ENCODE data around the gene C5.

GRCh38 chr9:120934281-120934680 is 115.8 kb downstream of the C5 start:
- no peak for TF ChIP-seq POLR2A (IDR thresholded peaks at IDR 0.05)
- TF ChIP-seq, protein P1, sequence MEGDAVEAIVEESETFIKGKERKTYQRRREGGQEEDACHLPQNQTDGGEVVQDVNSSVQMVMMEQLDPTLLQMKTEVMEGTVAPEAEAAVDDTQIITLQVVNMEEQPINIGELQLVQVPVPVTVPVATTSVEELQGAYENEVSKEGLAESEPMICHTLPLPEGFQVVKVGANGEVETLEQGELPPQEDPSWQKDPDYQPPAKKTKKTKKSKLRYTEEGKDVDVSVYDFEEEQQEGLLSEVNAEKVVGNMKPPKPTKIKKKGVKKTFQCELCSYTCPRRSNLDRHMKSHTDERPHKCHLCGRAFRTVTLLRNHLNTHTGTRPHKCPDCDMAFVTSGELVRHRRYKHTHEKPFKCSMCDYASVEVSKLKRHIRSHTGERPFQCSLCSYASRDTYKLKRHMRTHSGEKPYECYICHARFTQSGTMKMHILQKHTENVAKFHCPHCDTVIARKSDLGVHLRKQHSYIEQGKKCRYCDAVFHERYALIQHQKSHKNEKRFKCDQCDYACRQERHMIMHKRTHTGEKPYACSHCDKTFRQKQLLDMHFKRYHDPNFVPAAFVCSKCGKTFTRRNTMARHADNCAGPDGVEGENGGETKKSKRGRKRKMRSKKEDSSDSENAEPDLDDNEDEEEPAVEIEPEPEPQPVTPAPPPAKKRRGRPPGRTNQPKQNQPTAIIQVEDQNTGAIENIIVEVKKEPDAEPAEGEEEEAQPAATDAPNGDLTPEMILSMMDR (IDR thresholded peaks at IDR 0.05), result no peak
